ENCODE data around the gene PKHD1.

DNA sequence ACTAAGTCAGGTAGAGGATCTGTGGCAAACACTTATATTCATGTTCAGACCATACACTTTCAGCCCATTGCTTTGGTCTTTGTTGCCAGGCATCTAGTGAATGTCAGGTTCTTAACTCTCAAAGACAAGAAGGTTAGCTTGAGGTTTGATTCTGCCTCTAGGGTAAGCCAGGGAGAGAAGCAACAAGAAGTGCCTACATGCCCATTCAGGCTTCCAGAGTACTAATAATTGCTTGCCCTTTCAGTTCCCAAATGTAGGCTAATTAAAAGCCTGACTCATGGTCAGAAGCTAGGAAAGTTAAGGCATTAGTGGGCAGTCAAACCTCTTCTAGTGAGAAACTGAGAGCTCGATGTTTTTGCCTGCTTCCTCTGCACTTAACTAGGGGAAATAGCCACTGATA lies 492.4 kb downstream of the PKHD1 start:
- TF ChIP-seq POLR2A (IDR thresholded peaks at IDR 0.05; ENCODE audit: control extremely low read depth in 1 of 2, low read depth in 2 of 2, low read length in 2 of 2) = no peak
- no peak for TF ChIP-seq CEBPB (IDR thresholded peaks at IDR 0.05; ENCODE audit: low read depth, low read length)
- no peak for TF ChIP-seq CHD1 (IDR thresholded peaks at IDR 0.05; ENCODE audit: low read depth, low read length)
- TF ChIP-seq CTCF (IDR thresholded peaks at IDR 0.05; ENCODE audit: control extremely low read depth in 1 of 3, insufficient read depth in 1 of 3, low read depth in 1 of 3, low read length in 3 of 3) = no peak
- no peak for TF ChIP-seq USF2 (IDR thresholded peaks at IDR 0.05; ENCODE audit: low read length)
- no peak for TF ChIP-seq TCF12 (IDR thresholded peaks at IDR 0.05; ENCODE audit: low read depth, low read length)
- no peak for TF ChIP-seq SP1 (IDR thresholded peaks at IDR 0.05; ENCODE audit: low read depth, low read length)

All from H1 (cell line).